GM20000 (cell line): ENCODE data around the gene KCNQ1.

Source experiments
- DNase-seq: peaks from one replicate; pipeline ENCODE4 v3.0.0; 2012; ENCODE audit warnings: low spot score
- TF ChIP-seq, protein P1 (sequence below): IDR thresholded peaks from 2 replicates; pipeline ENCODE4 v1.5.1; 2012; ENCODE audit warnings: mild to moderate bottlenecking, control low read depth; ENCODE audit errors: extremely low read depth, missing control alignments

KCNQ1 gene

DNA sequence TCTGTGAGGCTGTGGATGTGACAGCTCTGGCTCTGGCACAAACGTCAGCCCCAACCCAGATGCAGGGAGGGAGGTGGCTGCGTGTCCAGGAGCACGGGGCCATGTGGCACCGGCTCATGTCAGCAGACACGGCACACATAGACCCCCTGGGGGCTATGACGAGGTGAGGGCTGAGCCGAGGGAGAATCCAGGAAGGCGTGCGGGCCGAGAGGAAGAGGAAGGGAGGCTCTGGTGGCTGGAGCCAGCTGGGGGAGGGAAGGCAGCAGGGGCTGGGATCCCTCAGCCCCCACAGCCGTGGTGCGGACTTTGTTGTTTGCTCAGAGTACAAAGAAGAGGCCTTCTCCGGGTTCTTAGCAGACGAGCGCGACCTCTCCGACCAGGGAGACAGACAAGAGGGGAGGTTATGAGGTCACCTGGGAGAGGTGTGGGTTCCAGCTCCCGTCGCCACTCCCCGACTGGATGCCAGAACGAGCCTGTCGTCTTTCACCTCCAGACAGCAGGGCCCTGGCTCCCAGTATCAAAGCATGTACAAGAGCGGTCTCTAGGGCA lies 394.7 kb downstream of the KCNQ1 start:
- TF ChIP-seq, protein P1, sequence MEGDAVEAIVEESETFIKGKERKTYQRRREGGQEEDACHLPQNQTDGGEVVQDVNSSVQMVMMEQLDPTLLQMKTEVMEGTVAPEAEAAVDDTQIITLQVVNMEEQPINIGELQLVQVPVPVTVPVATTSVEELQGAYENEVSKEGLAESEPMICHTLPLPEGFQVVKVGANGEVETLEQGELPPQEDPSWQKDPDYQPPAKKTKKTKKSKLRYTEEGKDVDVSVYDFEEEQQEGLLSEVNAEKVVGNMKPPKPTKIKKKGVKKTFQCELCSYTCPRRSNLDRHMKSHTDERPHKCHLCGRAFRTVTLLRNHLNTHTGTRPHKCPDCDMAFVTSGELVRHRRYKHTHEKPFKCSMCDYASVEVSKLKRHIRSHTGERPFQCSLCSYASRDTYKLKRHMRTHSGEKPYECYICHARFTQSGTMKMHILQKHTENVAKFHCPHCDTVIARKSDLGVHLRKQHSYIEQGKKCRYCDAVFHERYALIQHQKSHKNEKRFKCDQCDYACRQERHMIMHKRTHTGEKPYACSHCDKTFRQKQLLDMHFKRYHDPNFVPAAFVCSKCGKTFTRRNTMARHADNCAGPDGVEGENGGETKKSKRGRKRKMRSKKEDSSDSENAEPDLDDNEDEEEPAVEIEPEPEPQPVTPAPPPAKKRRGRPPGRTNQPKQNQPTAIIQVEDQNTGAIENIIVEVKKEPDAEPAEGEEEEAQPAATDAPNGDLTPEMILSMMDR: no peak
- DNase-seq: no peak

DNA sequence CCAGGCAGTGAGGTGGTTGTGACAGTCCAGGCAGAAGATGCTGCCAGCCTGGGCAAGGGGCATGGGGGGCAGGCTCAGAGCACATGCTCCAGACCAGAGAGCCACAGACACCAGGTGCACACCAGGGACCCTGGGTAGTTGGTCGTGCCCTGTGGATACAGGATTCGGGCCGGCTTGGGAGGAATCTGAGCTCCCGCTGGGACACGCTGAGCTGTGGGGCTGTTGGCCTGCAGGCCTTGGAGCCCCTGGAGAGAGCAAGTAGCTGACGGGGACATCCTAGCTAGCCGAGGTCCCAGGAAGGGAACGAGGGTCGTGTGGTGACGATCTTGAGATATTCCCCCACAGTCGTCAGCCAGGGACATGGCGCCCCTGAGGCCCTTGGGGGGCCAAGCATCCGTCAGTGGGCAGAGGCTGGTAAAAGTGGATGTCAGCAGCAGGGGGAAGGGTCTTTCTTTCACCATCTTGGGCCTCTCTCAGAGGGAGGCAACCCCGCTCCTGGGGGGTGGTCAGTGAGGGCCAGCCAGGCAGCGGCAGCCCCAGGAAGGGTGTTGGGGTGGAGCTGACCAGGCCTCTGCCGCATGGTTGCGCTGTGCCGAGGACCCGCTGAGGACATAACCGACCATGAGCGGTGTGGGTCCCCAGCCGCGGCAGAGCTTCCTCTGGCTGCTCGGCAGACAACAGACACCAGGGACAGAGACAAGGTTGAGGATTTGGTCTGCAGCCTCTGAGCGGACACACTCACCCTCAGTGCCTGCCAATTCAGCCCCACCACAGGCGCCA lies 396.8 kb downstream of the KCNQ1 start:
- TF ChIP-seq, protein P1: no peak
- no peak for DNase-seq

DNA sequence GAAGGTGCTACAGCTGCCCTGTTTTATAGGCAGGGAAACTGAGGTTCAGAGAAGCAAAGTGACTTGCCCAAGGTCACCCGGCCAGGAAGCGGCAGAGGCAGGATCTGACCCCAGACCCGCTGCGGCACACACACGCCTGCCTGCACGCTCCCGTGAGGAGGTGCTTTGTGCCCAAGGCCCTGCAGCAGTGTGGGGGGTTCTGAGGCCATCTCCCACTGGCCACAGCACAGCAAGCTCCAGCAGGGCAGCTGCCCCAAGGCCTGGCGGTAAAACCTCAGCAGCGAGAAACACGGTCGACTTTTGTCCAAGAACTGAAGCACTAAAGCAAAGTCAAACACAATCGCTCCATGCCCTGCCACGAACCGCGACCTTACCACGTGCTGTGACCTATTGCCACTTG lies 398.1 kb downstream of the KCNQ1 start:
- no peak for DNase-seq
- TF ChIP-seq, protein P1: no peak

DNA sequence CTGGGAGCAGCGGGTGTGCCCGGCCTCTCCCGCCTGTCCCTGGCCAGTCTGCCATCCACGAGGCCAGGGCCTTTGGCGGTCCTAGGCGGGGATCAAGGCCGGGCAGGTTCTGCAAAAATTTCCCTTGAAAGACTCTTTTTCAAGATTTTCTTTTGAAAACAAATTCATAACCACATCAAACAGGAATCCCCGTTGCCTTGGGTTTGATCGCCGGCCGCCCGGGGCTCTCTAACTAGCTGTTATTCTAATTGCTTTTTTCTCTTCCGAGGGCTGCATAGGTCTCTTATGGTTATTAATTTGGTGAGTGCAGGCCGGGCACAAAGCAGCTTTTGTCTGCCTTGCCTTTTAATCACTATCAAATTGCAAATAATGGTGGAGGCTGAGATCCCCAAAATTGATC lies 398.7 kb downstream of the KCNQ1 start:
- TF ChIP-seq, protein P1: no peak
- DNase-seq: no peak

DNA sequence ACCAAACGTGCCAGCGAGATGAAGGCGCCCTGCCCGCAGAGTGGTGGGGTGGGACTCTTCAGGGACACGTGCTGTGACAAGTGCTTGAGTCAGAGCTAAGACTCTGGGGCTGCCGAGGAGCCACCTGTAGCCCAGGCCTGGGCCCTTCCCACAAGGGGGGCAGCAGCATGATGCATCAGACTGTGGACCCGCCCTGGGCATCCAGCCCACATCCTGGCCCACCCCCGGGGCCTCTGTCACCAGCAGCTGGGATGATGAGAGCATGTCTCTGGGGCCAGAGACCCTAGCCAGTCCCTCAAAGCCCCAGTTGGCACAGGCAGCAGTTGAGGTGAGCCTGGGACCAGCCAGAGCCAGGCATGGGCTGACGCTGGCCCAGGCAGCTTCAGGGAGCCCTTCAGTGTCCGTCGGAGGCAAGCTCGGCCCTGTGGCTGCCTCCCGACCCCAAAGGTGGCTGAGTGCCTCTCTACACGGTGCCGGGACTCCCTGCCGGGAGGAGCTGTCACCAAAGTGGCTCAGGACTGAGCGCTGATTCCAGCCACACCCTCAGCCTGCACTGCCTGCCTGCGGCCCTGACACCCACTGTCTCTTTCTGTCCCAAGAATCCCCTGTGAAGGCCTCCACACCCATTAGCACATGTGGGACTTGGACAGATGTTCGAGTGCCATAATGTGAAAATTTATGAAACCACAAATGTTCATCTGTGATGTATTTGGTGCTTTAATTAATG lies 399.5 kb downstream of the KCNQ1 start:
- TF ChIP-seq, protein P1: no peak

DNA sequence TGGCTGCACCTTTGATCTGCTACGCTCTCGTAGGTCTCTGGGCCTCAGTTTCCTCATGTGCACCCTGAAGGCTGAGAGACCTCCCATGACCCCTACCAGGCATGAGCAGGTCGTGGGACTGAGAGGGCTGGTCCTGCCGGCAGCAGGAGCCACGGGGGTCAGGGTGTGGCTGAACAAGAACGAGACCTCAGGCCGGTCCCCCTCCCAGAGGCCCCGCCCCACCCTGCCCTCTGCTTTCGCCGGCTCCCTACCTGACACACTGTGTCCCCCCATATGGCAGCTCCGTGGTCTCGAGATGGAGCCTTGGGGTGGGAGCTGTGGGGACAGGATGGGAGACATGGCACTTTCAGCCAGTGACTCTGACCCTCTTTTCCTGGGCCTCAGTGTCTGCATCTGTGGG lies 400.2 kb downstream of the KCNQ1 start:
- TF ChIP-seq, protein P1: no peak
- DNase-seq: no peak

More for the DNA sequence above, 399.5 kb downstream of the KCNQ1 start:
- no peak for DNase-seq

DNA sequence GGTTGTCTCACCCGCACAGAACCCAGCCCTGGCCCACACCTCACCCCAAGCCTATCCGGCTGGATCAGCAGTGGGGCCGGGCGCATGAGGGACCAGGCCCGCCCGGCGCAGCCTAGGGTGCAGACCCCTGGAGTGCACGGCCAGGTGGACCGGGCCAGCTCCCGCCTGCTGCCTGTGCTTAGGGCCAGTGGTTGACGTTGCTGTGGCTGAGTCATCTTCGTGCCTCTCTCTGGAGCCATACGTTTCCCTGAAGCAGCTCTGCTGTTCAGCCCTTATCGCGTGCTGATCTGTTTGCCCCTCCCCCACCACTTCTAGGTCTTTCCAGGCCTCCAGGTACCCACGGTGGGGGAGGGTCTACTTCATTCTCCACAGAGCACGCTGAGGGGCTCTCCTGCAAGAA lies 401.2 kb downstream of the KCNQ1 start:
- DNase-seq: no peak
- TF ChIP-seq, protein P1: no peak
